ENCODE results near the gene PGLYRP2.

DNA sequence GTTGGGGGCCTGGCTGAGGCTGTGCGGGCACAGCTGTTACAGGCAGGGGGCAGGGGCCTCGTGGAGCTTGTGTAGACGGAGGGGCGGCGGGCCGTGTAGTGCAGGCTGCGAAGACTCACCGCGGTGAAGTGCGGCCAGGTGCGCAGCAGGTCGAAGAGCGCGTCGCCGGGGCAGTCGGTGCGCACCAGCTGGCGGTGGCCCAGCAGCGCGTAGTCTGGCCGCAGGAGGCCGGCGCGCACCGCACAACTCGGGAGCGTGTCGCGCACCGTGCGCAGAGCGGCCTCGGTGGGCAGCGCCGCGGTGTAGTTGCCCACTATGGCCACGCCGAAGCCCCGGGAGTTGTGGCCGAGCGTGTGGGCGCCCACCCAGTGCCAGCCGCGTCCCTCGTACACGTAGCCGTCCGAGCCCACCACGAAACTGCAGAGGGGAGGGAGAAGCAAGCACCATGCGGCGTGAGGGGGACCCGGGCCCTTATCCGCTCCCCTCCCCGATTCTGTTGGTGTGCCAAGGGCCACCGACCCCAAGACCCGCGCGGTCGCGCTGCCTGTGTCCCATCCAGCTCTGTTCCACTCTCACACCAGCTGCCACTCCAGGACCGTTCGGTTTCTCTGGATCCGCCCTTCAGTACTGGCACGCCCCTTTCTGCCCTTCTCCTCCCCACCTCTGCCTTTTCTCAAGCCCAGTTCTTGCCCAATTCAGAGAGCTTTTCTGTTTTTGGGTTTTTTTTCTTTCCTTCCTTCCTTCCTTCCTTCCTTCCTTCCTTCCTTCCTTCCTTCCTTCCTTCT, 9.6 kb downstream of the PGLYRP2 start:
- TF ChIP-seq, protein P1, sequence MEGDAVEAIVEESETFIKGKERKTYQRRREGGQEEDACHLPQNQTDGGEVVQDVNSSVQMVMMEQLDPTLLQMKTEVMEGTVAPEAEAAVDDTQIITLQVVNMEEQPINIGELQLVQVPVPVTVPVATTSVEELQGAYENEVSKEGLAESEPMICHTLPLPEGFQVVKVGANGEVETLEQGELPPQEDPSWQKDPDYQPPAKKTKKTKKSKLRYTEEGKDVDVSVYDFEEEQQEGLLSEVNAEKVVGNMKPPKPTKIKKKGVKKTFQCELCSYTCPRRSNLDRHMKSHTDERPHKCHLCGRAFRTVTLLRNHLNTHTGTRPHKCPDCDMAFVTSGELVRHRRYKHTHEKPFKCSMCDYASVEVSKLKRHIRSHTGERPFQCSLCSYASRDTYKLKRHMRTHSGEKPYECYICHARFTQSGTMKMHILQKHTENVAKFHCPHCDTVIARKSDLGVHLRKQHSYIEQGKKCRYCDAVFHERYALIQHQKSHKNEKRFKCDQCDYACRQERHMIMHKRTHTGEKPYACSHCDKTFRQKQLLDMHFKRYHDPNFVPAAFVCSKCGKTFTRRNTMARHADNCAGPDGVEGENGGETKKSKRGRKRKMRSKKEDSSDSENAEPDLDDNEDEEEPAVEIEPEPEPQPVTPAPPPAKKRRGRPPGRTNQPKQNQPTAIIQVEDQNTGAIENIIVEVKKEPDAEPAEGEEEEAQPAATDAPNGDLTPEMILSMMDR (IDR thresholded peaks at IDR 0.05; ENCODE audit: low read depth, low read length): no peak
- no peak for TF ChIP-seq EZH2phosphoT487 (IDR thresholded peaks at IDR 0.05; ENCODE audit: low read depth)

Measured in OCI-LY3 (cell line).